NCI-H2107 treated with DMSO at 0.1 percent for 48 hours (cell line): ENCODE data around the gene ZNF865.
A peak's percentile ranks its signal among the peaks of the same experiment; 100 is the strongest.

Experiments
- DNase-seq: peaks from one replicate; lab custom pipeline; 2025; ENCODE audit not compliant: unreplicated experiment; lab: John Stamatoyannopoulos, UW

Gene ZNF865

DNA sequence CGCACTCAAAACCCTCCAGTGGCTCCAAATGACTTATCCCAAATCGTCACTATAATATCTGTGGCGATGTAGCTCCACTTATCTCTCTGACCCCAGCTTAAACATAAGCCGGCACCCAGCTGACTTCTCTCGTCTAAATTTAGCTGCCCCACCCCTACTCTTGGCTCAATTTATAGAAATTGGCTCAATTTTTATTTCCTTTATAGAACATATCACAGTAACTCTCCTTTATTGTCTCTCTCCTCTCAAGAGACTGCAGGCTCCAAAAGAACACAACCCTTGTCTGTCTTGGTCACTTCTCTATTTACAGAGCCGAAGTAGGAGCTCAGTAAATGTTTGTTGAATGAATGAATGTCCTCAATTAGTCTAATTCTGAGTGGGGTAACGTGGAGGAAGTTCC is 18.1 kb downstream of the ZNF865 start:
- DNase-seq, result no peak

DNA sequence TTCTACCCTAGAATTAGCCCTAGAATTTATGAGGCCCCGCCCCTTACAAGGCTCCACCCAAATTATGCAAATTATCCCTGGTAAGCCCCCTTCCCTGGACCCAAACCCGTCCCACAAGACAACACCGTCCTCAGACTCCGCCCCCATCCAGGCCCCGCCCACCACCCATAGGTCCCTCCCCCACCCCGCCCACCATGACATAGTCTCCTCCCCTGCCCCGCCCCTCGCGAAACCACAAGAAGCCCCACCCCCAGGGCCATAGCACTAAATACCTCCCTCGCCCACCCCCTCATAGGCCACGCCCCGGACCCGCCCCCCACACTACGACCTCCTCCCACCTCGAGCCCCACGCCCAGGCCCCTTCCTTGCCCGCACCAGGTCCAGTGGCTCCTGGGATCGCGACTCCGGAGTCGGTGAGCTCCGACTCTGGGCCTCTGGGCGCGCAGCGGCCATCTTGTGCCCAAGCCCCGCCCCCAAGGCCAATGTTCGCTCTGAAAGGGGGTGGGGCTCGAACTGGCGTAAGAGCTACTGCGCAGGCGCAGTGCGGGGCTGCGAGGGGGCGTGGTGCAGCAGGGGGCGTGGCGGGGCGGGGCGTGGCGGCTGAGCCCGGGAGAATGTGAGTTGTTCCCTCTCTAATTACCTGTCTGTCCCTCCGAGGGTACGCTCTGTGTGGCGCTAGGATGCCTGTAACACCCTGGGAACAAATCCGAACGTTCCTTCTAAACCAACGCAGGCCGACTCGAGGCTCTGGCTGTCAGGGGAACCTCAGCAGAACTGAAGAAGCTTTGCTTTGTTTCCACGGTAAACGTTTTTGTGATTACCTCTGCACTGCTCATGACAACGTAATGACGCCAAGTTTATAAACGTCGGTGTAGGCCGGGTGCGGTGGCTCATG is 18.9 kb downstream of the ZNF865 start, which contains the start of gene ZNF784:
Gene ZNF784 (minus strand): TSS at position 458 of the 895 bp plus-strand sequence. CDS start 5 bp downstream, at position 453.
- peak; percentile 87 for DNase-seq

DNA sequence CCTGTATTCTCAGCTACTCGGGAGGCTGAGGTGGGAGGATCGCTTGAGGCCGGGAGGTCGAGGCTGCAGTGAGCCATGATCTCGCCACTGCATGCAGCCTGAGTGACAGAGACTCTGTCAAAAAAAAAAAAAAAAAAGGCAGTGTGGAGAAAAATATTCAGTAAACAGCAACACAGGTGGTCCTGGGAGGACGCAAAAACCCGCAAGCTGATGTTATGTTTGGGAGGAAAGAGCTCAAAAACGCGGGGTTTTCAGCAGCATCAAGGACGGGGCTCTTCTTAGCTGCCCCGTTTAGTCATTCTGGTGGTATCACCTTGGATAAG is 19.5 kb downstream of the ZNF865 start:
- no peak for DNase-seq

DNA sequence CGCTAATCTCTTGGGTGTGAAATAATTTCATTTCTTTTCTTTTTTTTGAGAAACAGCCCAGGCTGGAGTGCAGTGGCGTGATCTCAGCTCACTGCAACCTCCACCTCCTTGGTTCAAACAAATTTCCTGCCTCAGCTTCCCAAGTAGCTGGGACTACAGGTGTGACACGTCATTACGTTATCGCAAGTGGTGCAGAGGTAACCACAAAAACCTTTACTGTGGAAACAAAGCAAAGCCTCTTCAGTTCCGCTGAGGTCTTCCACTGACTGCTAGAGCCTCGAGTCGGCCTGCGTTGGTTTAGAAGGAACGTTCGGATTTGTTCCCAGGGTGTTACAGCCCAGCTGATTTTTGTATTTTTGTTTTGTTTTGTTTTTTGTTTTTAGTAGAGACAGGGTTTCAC is 20.9 kb downstream of the ZNF865 start:
- peak; percentile 15 for DNase-seq

DNA sequence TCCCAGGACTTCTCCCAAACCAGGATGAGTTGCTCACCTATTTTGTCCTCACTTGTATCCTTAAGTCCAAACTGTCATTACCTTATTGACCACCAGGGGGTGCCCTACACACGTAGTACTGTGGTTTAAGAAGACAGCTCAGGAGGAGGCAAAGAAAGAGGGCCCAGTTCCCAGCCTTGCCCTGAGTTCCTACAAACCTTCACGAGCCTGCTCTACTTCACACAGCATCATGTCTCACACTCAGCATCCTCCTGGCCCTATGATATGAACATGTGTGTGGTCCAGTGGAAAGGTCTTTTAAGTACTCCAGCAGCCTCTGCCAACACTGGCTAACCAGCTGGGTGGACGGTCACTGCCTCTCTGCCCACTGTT is 27.0 kb downstream of the ZNF865 start:
- DNase-seq, result peak; percentile 81

DNA sequence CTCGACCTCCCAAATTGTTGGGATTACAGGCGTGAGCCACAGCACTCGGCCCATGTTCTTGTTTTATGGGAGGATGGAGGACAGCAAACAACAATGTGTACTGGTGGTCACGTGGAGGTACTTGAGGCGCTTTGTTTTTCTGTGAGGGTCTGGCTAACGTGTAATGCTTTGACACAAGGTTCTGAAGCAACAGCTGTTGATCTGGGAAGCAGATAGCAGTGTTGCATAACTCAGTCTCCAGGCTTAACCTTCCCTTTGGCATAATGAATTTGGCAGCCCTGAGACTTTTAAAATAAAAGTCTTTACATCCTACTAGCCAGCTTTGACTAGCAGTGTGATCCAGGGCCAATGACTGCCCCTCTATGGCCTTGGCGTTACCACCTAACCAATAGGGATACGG is 28.4 kb downstream of the ZNF865 start:
- DNase-seq, result no peak

DNA sequence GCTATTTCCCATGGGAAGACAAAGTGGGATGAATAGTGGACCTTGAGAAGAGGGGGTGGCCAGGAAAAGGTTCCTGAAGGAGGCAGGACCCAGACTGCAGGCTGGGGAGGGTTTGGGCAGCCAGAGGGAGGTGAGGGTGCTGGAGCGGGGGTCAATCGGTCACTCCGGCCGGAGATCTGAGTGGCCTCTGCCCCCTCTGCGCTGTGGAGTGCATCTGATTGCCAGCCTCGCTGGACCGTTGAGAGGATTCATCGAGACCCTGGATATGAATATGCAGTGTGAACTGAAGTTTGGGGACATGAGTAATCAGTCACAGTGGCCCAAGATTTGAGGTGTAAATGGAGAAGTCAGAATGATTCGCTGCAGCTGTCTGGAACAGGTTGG is 29.9 kb downstream of the ZNF865 start:
- no peak for DNase-seq

DNA sequence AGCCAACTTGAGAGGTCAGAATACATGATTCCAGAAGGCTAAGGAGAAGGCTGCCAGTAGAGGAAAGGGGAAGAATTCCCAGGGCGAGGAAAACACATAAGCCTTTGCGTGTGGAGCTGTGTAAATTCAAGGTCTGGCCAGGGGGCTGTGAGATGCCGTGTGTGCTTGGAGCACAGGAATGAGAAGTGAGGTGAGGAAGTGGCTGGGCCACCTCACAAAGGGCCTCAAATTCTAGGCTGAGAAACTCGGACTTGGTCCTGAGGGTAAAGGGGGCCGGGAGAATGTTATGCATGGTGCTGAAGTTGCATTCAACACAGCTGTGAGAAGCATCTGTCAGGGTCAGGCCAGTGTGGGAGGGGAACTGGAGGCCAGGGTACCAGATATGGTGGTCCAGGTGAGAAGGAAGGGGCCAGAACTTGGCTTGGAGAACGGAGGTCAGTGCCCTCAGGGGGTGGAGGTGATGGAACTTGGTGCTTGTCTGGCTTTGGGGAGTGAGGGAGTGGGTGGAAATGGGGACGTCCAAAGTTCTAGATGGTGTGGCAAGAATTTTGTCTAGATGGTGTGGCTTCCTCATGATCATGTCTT is 30.5 kb downstream of the ZNF865 start:
- DNase-seq, result no peak

DNA sequence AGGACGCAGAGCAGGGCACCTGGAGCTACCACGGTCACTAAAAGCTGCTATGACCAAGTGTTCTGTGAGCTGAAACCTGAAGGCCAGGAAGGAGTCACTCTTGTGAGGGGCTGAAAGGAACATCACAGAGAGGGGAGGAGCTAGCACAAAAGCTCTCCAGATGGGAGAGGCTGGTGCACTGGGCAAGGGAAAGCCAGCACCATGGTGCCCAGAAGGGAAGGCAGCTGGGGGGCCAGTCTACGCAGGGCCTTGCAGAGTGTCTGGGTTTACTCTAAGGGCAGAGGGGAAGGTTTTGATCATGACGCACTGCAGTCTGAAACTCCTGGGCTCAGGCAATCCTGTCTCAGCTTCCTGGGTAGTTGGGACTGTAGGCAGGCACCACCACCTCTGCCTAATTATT is 31.3 kb downstream of the ZNF865 start:
- no peak for DNase-seq

DNA sequence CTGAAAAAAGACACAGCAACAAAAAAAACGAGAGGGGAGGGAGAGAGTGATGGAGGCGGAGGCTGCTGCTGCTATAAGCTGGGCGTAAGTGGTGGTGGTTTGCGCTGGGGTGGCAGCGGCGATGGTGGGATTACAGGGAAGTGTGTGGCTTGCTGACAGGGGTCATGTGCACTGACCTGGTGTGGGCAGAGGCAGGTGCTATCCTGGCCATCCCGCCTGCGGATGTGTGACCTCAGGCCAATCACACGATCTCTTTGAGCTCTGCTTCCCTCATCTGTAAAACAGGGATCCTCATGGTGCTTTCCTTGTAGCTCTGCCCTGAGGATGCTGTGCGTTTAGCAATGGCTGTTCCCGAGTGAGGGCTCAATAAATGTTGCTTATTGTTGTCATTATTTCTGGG is 32.1 kb downstream of the ZNF865 start:
- DNase-seq, result no peak

DNA sequence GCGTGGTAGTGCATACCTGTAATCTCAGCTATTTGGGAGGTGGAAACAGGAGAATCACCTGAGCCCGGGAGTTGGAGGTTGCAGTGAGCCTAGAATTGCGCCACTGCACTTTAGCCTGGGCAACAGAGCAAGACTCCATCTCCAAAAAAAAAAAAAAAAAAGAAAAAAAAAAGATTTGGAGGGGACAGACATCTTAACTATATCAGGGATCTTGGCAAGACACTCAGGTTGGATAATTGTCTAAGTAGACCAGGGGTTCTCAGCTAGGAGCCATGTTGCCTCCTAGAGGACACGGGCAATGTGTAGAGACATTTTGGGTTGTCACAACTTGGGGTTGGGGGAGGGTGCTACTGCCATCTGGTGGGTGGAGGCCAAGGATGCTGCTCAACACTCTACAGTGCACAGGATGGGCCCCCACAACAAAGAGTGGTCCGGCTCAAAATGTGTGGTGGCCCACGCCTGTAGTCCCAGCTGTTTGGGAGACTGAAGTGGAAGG is 33.5 kb downstream of the ZNF865 start:
- DNase-seq, result no peak

DNA sequence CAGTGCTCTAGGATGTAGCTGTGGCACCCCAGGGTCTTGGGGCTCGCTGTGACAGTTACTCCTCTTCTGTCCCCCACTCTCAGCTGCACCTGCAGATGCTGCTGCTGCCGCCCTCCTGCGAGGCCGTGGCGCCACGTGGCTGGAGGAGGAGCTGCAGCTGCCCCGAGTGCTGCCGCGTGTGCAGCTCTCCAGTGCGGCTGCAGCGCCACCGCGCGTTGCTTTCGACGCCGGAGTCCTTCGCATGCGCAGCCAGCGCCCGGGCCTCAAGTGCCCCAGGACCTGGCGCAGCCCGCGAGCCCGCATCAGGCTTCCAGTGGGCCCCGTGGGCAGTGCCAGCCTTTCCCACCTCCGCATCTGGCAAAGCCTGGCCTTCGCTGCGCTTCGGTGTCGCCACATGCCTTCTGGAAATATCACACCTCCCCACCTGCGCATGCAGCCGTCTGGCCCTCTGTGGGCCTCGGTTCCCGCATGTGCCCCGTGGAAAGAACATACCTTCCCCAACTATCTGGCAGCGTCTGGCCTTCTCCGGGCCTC is 34.7 kb downstream of the ZNF865 start:
- DNase-seq, result no peak

DNA sequence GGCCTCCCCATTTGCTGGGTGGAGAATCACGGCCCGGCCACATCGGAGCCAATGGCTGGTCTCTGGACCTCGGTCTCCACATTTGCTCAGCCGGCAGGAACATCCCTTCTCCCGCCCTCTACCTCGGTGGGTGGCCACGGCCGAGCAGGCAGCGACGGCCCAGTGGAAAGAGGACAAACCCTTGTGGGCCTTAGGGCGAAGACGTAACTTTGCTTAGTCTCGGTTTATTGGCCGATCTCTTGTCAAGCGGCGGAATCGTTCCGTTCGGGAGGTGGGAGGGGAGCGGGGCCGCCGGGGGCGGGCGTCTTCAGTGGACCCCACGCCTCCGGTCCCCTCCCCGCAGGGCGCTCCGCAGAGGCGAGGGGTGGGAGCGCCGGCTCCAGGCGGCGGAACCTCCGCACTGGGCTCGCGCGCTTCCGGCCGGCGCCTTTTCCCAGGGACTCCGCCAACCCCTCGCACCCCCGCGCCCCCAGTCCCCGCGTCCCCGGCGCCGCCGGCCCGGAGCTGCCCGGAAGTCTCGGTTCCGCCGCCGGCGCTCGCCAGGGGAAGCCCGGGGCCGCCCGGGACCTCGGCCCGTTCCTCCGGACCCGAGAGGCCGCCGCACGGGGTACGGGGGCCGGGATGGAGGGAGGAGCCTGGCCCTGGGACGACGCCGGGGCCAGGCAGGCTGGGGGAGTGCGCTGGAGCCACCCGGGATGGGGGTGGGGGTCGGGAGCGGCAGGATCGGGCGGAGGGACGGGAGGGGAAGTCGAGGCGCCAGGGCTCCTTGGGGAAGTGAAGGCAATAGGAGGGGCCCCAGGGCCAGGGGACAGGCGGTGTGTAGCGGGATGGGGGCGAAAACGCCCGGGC is 35.4 kb downstream of the ZNF865 start, which contains the start of gene ZNF580:
Gene ZNF580 (plus strand): TSS at position 426 of the 849 bp plus-strand sequence. CDS start 1,507 bp downstream, outside the sequence.
- DNase-seq, result peak; percentile 10

DNA sequence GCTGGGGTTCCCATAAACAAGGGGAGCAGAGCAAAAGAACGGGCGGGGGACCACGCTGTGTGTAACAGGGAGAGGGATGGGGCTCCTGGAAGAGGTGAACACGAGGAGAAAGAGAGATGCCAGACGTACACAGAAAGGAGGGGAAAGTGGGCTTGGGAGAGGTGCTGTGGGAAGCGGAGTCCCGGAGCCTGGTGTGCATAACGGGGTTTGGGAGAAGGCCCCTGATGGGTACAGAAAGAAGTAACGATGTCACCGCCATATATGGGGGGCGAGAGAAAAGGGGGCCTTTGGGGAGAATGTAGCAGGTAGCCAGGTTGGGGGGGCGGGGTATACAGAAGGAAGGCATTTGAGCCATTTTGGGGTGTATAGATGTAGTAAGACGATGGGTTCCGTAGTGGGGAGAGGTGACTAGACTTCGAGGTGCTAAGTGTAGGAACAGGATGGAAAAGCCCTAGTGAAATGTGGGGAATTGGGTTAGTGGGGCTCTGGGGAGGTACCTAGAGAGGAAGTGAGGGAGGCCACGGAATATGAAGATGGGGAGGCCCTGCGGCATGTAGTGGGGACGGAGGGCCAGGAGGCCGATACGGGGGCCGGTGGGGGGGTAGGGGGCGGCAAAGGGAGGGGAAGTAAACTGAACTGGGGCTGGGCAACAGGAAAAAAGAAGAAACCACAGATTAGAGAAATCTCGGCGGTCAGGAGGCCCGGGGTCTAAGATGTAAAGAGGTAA is 36.1 kb downstream of the ZNF865 start:
- DNase-seq, result peak; percentile 8

DNA sequence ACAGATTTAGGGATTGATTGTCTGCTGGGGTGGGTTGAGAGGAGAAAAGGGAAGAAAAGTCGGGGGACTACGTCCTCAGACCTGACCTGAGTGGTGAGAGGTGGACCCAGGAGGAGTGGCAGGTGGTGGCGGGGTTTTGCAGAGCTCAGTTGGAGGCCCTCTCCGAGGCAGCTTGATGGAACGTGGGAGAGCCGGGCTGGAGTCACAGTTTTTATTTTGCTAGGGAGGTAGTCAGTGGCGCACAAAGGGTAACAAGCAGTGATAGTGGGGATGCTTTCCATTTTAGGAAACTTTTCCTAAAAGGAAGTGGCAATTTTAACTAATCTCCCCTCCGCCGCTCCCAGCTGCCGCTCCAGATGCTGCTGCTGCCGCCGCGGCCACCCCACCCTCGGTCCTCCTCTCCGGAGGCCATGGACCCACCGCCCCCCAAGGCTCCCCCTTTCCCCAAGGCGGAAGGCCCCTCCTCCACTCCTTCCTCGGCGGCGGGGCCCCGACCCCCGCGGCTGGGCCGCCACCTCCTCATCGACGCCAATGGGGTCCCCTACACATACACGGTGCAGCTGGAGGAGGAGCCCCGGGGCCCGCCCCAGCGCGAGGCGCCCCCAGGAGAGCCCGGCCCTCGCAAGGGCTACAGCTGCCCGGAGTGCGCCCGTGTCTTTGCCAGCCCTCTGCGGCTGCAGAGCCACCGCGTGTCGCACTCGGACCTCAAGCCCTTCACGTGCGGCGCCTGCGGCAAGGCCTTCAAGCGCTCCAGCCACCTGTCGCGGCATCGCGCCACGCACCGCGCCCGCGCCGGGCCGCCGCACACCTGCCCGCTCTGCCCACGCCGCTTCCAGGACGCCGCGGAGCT is 36.9 kb downstream of the ZNF865 start:
- peak; percentile 10 for DNase-seq

DNA sequence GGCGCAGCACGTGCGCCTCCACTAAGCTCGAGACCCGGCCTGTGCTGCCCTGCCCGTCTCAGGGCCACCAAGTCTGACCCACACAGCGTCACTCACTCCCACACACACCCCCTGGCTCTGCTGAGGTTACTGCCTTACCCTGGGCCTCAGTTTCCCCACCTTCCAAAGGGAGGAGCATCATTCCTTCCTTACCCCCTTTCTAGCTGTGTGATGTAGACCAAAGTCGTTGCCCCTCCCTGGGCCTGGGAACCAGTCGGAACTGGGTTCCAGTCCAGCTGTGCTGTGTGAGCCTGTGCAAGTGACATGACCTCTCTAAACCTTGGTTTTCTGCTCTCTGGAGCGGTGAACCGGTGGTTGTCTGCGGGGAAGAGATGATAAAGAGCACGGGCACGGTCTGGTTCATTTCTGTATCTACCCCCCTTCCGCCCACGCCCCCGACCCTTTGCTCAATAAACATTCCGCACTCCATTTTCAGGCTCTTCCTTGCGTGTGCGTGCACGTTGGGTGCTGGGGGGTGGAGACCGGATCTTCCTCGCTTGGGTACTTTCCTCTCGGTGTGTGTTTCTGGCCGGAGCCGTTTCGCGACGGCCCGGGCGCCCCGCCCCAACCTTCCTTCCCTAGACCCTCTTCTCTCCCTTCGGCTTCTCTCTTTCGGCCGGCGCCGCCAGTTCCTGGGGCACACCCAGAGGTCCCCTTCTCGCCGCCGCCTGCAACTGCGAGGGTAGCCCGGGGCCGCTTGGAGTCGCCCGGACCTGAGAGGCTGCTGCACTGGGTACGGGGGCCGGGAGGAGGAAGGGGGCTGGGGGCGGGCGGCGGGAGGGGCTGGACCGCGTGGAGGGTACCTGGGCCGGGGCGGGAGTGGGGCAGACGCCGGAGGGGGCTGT is 37.8 kb downstream of the ZNF865 start, which contains the start of gene ZNF581:
Gene ZNF581 (plus strand): TSS at position 647 of the 884 bp plus-strand sequence. CDS start 923 bp downstream, outside the sequence.
- peak; percentile 17 for DNase-seq

DNA sequence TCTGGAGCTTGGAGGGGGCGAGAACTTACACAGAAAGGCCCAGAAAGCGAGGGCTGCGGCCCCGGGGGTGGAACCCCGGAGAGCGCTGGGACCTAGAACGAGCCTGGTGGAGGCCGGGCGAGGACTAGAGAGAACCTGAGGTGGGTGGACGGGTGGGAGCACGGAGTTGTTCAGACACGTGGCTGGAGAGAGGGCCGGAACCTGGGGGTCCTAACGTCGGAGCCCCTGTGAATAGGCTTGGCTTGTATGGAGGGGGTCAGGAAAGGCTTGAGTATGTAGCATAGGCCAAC is 38.4 kb downstream of the ZNF865 start:
- no peak for DNase-seq

DNA sequence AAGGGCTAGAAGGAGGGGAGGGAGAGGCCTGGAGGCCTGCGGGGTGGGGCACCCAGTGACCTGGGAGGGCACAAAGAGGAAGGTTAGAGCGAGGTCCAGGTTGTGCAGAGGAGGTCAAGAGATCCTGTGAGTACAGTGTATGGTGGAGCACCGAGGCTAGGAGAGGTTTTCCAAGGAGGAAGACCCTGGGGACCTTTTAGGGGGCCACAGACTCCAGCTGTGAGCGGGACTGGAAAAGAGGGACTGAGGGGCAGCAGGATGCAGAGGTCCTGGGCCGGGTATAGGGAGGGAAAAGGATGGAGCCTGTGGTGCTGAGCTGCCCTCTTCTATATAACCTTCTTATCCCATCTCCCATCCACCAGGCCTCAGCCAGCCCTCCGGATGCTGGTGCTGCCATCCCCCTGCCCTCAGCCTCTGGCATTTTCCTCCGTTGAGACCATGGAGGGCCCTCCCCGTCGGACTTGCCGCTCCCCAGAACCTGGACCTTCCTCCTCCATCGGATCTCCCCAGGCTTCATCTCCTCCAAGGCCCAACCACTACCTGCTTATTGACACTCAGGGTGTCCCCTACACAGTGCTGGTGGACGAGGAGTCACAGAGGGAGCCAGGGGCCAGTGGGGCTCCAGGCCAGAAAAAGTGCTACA is 38.9 kb downstream of the ZNF865 start:
- no peak for DNase-seq
